ENCODE measurements around the gene PCARE. TPM values are rescaled to one million over a fixed set of nuclear protein-coding genes. Genes with fewer than 3 reads are reported as not detected.

The PCARE gene
- 1 to 10 TPM in 1 of 4 donors, under 1 TPM in 3; 0.02 to 1.0 (median 0.53) TPM for total RNA-seq
- polyA plus RNA-seq: under 1 TPM; 0.03 to 0.48 (median 0.09) TPM
- long read RNA-seq, donor 1: 0 reads
- long read RNA-seq, donor 2, partial matches to known transcripts: 0 of 1 reads
- long read RNA-seq, donor 2, other reads (novel, unspliced or antisense): 1 of 1 reads

DNA sequence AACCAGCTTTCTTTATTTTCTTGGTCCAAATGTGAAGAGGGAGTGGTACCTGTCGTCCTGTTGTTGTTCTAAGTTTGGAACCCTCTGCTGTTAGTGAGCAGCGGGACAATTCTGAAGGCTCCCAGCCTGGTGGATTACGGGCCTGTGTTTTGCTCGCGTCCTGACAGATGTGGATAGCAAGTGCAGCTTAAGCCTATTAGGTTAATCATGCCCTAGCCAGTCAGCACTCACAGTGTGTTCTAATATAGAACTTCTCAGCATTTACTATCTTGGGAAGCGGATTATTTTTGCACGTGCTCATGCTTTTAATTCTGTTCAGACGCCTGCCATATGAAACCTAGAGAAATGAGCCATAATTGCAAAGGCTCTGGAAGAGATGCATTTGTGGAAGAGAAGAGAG is at the start of gene PCARE:
Gene PCARE, minus strand, starts transcription at position 113 of the 400 bp plus-strand sequence. CDS start 262 bp downstream, outside the sequence.
- Histone ChIP-seq H3K27ac (no peak within 1 kb of the TSS), H3K4me3 (no peak within 1 kb of the TSS), H3K27me3 (ENCODE audit: insufficient read depth in 3 of 3, low read length in 2 of 3) (peaks cover 0 to 1% (median 0%) of the 10 kb centered on the region in 3 donors), H3K36me3 (ENCODE audit: insufficient read depth in 1 of 2, low read depth in 1 of 2) (no peaks in the 10 kb centered on the region), H3K4me1 (no peaks in the 10 kb centered on the region), H3K9me3 (peaks cover 6% of the 10 kb centered on the region)
- ATAC-seq (peak in 3 of 4 donors; percentile 39 to 78 (median 71)), DNase-seq (no peak)
- intact Hi-C loops (cut with DNase I): no loop called here
- TF ChIP-seq, protein P1, sequence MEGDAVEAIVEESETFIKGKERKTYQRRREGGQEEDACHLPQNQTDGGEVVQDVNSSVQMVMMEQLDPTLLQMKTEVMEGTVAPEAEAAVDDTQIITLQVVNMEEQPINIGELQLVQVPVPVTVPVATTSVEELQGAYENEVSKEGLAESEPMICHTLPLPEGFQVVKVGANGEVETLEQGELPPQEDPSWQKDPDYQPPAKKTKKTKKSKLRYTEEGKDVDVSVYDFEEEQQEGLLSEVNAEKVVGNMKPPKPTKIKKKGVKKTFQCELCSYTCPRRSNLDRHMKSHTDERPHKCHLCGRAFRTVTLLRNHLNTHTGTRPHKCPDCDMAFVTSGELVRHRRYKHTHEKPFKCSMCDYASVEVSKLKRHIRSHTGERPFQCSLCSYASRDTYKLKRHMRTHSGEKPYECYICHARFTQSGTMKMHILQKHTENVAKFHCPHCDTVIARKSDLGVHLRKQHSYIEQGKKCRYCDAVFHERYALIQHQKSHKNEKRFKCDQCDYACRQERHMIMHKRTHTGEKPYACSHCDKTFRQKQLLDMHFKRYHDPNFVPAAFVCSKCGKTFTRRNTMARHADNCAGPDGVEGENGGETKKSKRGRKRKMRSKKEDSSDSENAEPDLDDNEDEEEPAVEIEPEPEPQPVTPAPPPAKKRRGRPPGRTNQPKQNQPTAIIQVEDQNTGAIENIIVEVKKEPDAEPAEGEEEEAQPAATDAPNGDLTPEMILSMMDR (IDR thresholded peaks at IDR 0.05): no peak
- WGBS, 3 donors: 38 to 45% (median 42%) methylated on average over 8 of the region's 8 CpGs

DNA sequence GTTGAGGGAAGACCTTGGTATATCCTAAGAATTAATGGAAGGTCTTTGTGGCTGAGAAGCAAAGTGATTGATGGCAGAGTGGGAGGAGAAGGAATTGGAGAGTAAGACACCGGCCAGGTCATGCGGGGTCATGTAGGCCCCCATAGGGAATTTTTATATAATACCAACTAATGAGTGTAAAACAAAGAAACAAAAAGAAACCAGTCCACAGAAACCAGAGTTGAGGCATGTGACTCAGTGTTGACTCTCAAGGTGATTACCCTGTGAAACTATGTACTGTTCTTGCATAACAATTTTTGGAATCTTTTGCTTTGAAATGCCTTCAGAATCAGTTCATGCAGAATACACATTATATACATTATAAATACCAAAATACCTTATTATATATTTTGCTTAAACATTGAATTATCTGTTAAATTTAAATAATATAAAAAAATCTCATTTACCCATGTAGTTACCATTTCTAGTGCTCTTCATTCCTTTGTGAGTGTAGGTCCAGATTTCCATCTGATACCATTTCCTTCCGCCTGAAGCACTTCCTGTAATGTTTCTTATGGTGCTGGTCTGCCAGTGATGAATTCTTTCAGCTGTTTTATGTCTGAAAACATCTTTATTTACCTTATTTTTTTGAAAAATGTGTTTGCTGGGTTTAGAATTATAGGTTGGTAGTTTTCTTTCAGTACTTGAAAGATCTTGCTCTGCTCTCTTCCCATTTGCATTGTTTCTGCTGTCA is 49.5 kb upstream of the PCARE start:
- Histone ChIP-seq H3K4me3 (no peak overlapping the region), H3K27me3 (ENCODE audit: insufficient read depth in 3 of 3, low read length in 2 of 3) (no peaks in the 10 kb centered on the region), H3K4me1 (peaks cover 24% of the 10 kb centered on the region), H3K27ac (no peak overlapping the region), H3K36me3 (ENCODE audit: insufficient read depth in 1 of 2, low read depth in 1 of 2) (peaks cover 0 to 25% of the 10 kb centered on the region in 2 donors), H3K9me3 (no peaks in the 10 kb centered on the region)
- ATAC-seq (peak in 3 of 4 donors; percentile 64 to 71 (median 65)), DNase-seq (no peak)
- TF ChIP-seq, protein P1 (IDR thresholded peaks at IDR 0.05): no peak
- intact Hi-C loops (cut with DNase I): loop anchor here in 1 of 2 donors (5.0 kb wide), 1 partner anchor 34 kb away; no protein-coding TSS in a partner anchor
- WGBS, 3 donors: 83 to 88% (median 86%) methylated on average over 3 of the region's 3 CpGs

DNA sequence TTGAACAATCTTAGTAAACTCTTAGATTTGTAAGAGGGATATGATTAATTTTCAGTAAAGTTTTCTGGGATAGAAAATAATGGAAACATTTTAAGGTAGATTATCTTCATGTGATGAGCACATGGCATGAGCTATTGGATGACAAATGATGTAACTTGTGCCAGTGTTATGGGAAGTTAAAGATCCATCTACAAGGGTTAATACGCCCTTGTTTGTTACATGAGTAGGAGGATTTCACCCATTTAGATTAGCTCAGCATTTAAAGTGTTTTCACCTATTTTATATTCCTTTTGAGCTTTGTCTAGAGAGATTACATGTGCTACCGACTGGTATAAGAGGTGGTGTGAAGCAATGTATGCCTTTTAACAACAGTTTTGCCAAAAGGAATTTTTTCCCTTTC is 46.5 kb upstream of the PCARE start:
- Histone ChIP-seq H3K36me3 (ENCODE audit: insufficient read depth in 1 of 2, low read depth in 1 of 2) (peaks cover 0 to 25% of the 10 kb centered on the region in 2 donors), H3K4me1 (peaks cover 39% of the 10 kb centered on the region), H3K27me3 (ENCODE audit: insufficient read depth in 3 of 3, low read length in 2 of 3) (no peaks in the 10 kb centered on the region), H3K4me3 (no peak overlapping the region), H3K27ac (no peak overlapping the region), H3K9me3 (no peaks in the 10 kb centered on the region)
- 72 to 93% (median 76%) methylated on average over 2 of the region's 2 CpGs for WGBS, 3 donors
- TF ChIP-seq, protein P1 (IDR thresholded peaks at IDR 0.05): no peak
- intact Hi-C loops (cut with DNase I): loop anchor here in 1 of 2 donors (5.0 kb wide), 1 partner anchor 36 kb away; no protein-coding TSS in a partner anchor
- ATAC-seq (no peak), DNase-seq (no peak)

DNA sequence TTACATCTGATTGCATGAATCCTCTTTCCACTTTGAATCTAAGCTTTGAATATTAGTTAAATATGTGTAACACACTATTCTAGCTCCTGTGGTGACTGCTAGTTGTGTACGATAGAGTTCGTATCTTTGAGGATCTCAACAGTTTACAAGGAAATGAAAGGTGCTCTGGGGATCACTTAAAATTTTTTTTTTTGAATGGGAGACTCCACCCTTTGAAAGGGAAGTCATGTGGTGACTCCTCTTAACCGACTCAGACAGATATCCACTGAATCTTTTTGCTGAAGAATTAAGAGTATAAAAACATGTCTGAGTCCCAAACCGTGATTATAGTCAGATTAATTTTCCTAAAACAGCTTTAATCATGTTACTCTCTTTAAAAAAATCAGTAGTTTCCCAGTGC is 44.9 kb upstream of the PCARE start:
- Histone ChIP-seq H3K4me1 (peaks cover 46% of the 10 kb centered on the region), H3K9me3 (no peaks in the 10 kb centered on the region), H3K27ac (peak overlapping the region; percentile 92), H3K36me3 (ENCODE audit: insufficient read depth in 1 of 2, low read depth in 1 of 2) (peaks cover 0 to 18% of the 10 kb centered on the region in 2 donors), H3K4me3 (no peak overlapping the region), H3K27me3 (ENCODE audit: insufficient read depth in 3 of 3, low read length in 2 of 3) (no peaks in the 10 kb centered on the region)
- WGBS, 3 donors: 61 to 73% (median 64%) methylated on average over 4 of the region's 4 CpGs
- DNase-seq (no peak), ATAC-seq (no peak)
- TF ChIP-seq, protein P1 (IDR thresholded peaks at IDR 0.05): no peak
- intact Hi-C loops (cut with DNase I): loop anchor here in 1 of 2 donors (5.0 kb wide), 1 partner anchor 107 kb away; no protein-coding TSS in a partner anchor
